Endothelial cell of umbilical vein (primary cell): ENCODE data around the gene TAPBP. TPM values are rescaled to one million over a fixed set of nuclear protein-coding genes. Genes with fewer than 3 reads are reported as not detected.

Experiments used
- BruUV-seq: library from RNA; stranded (reverse); fragments of 400-500 nt; replicated peaks from 2 replicates; lab custom pipeline; 2021; lab: Mats Ljungman, UMichigan
- CTCF ChIA-PET: fragments of 300-600, 350-600 bp; sonication (Branson Sonifier 250); formaldehyde crosslinking; loops from one replicate; lab custom pipeline; 2021; ENCODE audit warnings: antibody characterized with exemption, inconsistent platforms; lab: Charles Lee
- POLR2A ChIA-PET: fragments of 300-600, 350-600 bp; sonication (Branson Sonifier 250); formaldehyde crosslinking; loops from one replicate; lab custom pipeline; 2021; ENCODE audit warnings: antibody characterized with exemption, inconsistent platforms; lab: Charles Lee
- DNase-seq: peaks from one replicate; pipeline ENCODE4 v3.0.0-alpha.2; 2011; ENCODE audit warnings: low read depth, low spot score
- FAIRE-seq: peaks from 2 replicates; lab custom pipeline; 2011; peaks lifted over from hg19 to GRCh38; lab: Jason Lieb, UNC
- H2AFZ ChIP-seq: 2 replicates; pipeline ENCODE4 v1.6.0; 2012; ENCODE audit warnings: low read depth, low read length, control low read depth, inconsistent platforms
- H3K27ac ChIP-seq: 2 replicates; pipeline ENCODE4 v1.5.1; 2011; ENCODE audit warnings: low read depth, mild to moderate bottlenecking, control low read depth, low read length, moderate library complexity; ENCODE audit not compliant: insufficient read depth
- H3K27me3 ChIP-seq, 2 experiments: 2 replicates each; pipeline versions ENCODE4 v1.6.0 to v1.6.1; 2011; ENCODE audit warnings: low read length in 2 of 2, mixed read lengths in 1 of 2; ENCODE audit not compliant: control insufficient read depth in 2 of 2, insufficient read depth in 2 of 2
- H3K36me3 ChIP-seq, 2 experiments: 2 replicates in 1 of 2; 3 replicates in 1 of 2; pipeline ENCODE4 v1.5.1; 2011; ENCODE audit warnings: low read length in 2 of 2, mild to moderate bottlenecking in 1 of 2, moderate library complexity in 1 of 2; ENCODE audit not compliant: control insufficient read depth in 2 of 2, insufficient read depth in 2 of 2; ENCODE audit errors: extremely low read depth in 1 of 2
- H3K4me1 ChIP-seq: 3 replicates; pipeline ENCODE4 v1.5.1; 2011; ENCODE audit warnings: mild to moderate bottlenecking, low read length; ENCODE audit not compliant: control insufficient read depth, insufficient read depth; ENCODE audit errors: extremely low read depth
- H3K4me2 ChIP-seq: 2 replicates; pipeline ENCODE4 v1.6.1; 2011; ENCODE audit warnings: low read length, control low read depth, mixed read lengths; ENCODE audit not compliant: insufficient read depth
- H3K4me3 ChIP-seq, 3 experiments: fragments of 200-600 bp in 1 of 3; sonication (generic), shearing (Covaris generic) in 1 of 3; replicated peaks in 1 of 3; 2 replicates each; pipeline ENCODE4 v1.5.1; 2011 to 2016; ENCODE audit warnings: control low read depth in 3 of 3, low read length in 3 of 3, mild to moderate bottlenecking in 2 of 3, inconsistent platforms in 1 of 3, low read depth in 1 of 3, moderate library complexity in 1 of 3; ENCODE audit not compliant: insufficient read depth in 1 of 3
- H3K79me2 ChIP-seq: 2 replicates; pipeline ENCODE4 v1.6.0; 2012; ENCODE audit warnings: low read length, inconsistent platforms; ENCODE audit not compliant: control insufficient read depth, insufficient read depth
- H3K9ac ChIP-seq: replicated peaks from 2 replicates; pipeline ENCODE3; 2011; ENCODE audit warnings: low read length, control low read depth; ENCODE audit not compliant: insufficient read depth; ENCODE audit errors: extremely low read depth
- H3K9me1 ChIP-seq: replicated peaks from 3 replicates; pipeline ENCODE4 v1.6.0; 2011; ENCODE audit warnings: mild to moderate bottlenecking, low read length; ENCODE audit not compliant: control insufficient read depth, insufficient read depth; ENCODE audit errors: extremely low read depth
- H3K9me3 ChIP-seq: replicated peaks from 2 replicates; pipeline ENCODE4 v1.5.1; 2012; ENCODE audit warnings: low read length, inconsistent platforms; ENCODE audit not compliant: control insufficient read depth, insufficient read depth
- H4K20me1 ChIP-seq: replicated peaks from 2 replicates; pipeline ENCODE3; 2011; ENCODE audit warnings: mild to moderate bottlenecking, low read length; ENCODE audit not compliant: control insufficient read depth, insufficient read depth; ENCODE audit errors: extremely low read depth
- CTCF ChIP-seq, 2 donors: IDR thresholded peaks; 1 replicate in 1 of 2; 2 replicates in 1 of 2; pipeline ENCODE4 v1.5.1; 2011; ENCODE audit warnings: low read length in 2 of 2, mild to moderate bottlenecking in 2 of 2, moderate library complexity in 2 of 2, control low read depth in 1 of 2, inconsistent platforms in 1 of 2, low read depth in 1 of 2; ENCODE audit not compliant: insufficient read depth in 1 of 2; ENCODE audit errors: extremely low read depth in 1 of 2
- EZH2 ChIP-seq: IDR thresholded peaks from 2 replicates; pipeline ENCODE4 v1.6.1; 2012; ENCODE audit warnings: borderline replicate concordance, low read depth, mild to moderate bottlenecking, moderate library complexity, low read length, inconsistent platforms; ENCODE audit not compliant: severe bottlenecking
- FOS ChIP-seq: IDR thresholded peaks from 2 replicates; pipeline ENCODE4 v1.6.1; 2011; ENCODE audit warnings: mild to moderate bottlenecking, low read length, moderate library complexity, borderline replicate concordance; ENCODE audit not compliant: insufficient read depth
- GATA2 ChIP-seq: IDR thresholded peaks from 2 replicates; pipeline ENCODE4 v1.7.0; 2011; ENCODE audit warnings: low read depth, mild to moderate bottlenecking, moderate library complexity, mixed read lengths, low read length; ENCODE audit not compliant: insufficient read length, insufficient read depth
- JUN ChIP-seq: IDR thresholded peaks from 2 replicates; pipeline ENCODE4 v1.6.1; 2011; ENCODE audit warnings: borderline replicate concordance, low read depth; ENCODE audit not compliant: insufficient read length, insufficient read depth
- MAX ChIP-seq: IDR thresholded peaks from 2 replicates; pipeline ENCODE4 v1.6.1; 2011; ENCODE audit not compliant: insufficient read depth, insufficient read length
- MYC ChIP-seq: IDR thresholded peaks from one replicate; pipeline ENCODE4 v1.6.1; 2011; ENCODE audit warnings: mild to moderate bottlenecking, low read depth, low read length
- POLR2A ChIP-seq: IDR thresholded peaks from 2 replicates; pipeline ENCODE4 v1.6.1; 2012; ENCODE audit warnings: low read depth, mild to moderate bottlenecking, control low read depth, low read length
- POLR2AphosphoS5 ChIP-seq: IDR thresholded peaks from 2 replicates; pipeline ENCODE4 v1.6.1; 2012; ENCODE audit warnings: low read depth, mild to moderate bottlenecking, control low read depth, low read length, moderate library complexity; ENCODE audit not compliant: insufficient read depth
- dilution Hi-C: fragments of 300-500 bp; cut with MboI; formaldehyde crosslinking; loops from one replicate; pipeline ENCODE4 v1.15.0; 2019; ENCODE audit warnings: low sequenced_read_pairs; ENCODE audit not compliant: extremely low pct_ligation_motif_present
- intact Hi-C: fragments of 100-400 bp; cut with micrococcal nuclease; formaldehyde crosslinking; loops from one replicate; pipeline ENCODE4 v1.10.0; 2022
- polyA plus RNA-seq, 4 experiments: library from polyadenylated mRNA; depleted of rRNA in 3 of 4; stranded (reverse) in 3 of 4; unstranded in 1 of 4; fragments of >200 nt; gene quantifications; 2 replicates each; pipeline versions ENCODE4 v1.2.1 to v1.2.3, GENCODE V29; 2011 to 2012; ENCODE audit warnings: missing spikeins in 1 of 4
- total RNA-seq: library from RNA; stranded (reverse); gene quantifications from 2 replicates; pipeline ENCODE4 v1.2.3, GENCODE V29; 2021

Gene TAPBP
- total and polyA plus RNA-seq, 2 donors (not counting 3 experiments of a cell fraction or from before 2014, with no cell fraction given), result 69.6 to 98.0 TPM

- H3K36me3 ChIP-seq, result no peaks in the 10 kb centered on the region
- dilution Hi-C loops, result no loop called here
- CTCF ChIA-PET, result interaction anchor here (0.6 to 1.1 kb wide), 2 partner anchors 23 to 211 kb away, joined by 4 to 5 read pairs; no protein-coding TSS in a partner anchor
- no peak overlapping the region for H3K4me2 ChIP-seq
- TF ChIP-seq JUN, result no peak
- no peak for TF ChIP-seq FOS
- TF ChIP-seq POLR2A, result no peak
- TF ChIP-seq CTCF (IDR thresholded peaks at IDR 0.05; ENCODE audit: extremely low read depth in 1 of 2, insufficient read depth in 1 of 2, low read depth in 1 of 2, low read length in 2 of 2), result no peak
- no peak for TF ChIP-seq MYC
- no peak for TF ChIP-seq POLR2AphosphoS5
- TF ChIP-seq GATA2, result no peak
- TF ChIP-seq EZH2, result no peak
- TF ChIP-seq MAX, result no peak
- H3K9ac ChIP-seq, result no peak overlapping the region
- H3K27me3 ChIP-seq, result no peaks in the 10 kb centered on the region
- H3K27ac ChIP-seq, result no peak overlapping the region
- POLR2A ChIA-PET, result no interaction called here
- no TSS peak for BruUV-seq
- no peaks in the 10 kb centered on the region for H3K9me1 ChIP-seq
- no peak overlapping the region for H3K4me3 ChIP-seq
- no peaks in the 10 kb centered on the region for H3K79me2 ChIP-seq
- FAIRE-seq, result no peak
- no peak overlapping the region for H2AFZ ChIP-seq
- intact Hi-C loops, result no loop called here
- H3K9me3 ChIP-seq, result no peaks in the 10 kb centered on the region
- DNase-seq, result no peak
- no peaks in the 10 kb centered on the region for H3K4me1 ChIP-seq
- no peaks in the 10 kb centered on the region for H4K20me1 ChIP-seq
Observed at GRCh38 chr6:33339193-33339592, 25.3 kb upstream of the TAPBP start.
